T follicular helper cell (primary cell): ENCODE data around the gene MYO1D.
"Not testable (repeated sequence)": the region's sequence is repeated elsewhere in the genome, so short reads cannot be mapped to it uniquely, and the experiment has no call there.

Experiments
- DNase-seq: peaks from one replicate; pipeline ENCODE4 v3.0.0-alpha.2; 2020; ENCODE audit warnings: low read depth

Gene MYO1D

DNA sequence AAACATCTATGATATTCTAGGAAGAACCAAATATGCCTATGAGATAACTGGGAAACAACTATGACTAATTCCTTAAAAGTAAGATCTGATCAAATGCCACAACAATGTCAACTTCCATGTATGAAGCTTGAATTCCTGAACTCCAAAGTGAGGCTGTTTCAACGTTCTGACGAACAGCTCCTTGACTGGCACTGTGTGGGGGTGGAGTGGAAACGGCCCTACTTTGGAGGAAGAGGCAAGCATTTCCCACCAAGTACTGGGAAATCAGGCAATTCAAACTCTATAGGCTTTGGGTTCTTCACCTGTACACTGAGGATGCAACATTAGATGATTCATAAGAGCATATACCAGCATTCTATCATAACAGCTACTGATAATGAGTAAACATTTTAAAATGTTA is 203.0 kb downstream of the MYO1D start:
- DNase-seq = no peak

DNA sequence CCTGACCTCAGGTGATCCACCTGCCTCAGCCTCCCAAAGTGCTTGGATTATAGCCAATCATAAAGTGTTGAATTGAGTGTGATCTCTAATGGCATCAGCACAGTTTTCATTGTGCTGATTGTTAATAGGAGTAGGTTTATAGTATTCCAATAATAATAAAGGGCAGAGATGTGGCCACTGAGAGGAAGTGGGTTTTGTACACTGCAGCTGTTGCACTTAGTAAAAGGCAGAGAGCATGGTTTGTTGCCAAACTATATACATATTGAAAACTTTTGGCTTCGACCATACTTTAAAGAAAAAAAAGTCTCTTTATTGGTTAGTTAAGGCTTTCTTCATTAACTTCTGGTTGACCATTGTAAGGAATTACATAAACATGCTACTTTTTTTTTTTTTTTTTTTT is 204.2 kb downstream of the MYO1D start:
- DNase-seq = no peak

DNA sequence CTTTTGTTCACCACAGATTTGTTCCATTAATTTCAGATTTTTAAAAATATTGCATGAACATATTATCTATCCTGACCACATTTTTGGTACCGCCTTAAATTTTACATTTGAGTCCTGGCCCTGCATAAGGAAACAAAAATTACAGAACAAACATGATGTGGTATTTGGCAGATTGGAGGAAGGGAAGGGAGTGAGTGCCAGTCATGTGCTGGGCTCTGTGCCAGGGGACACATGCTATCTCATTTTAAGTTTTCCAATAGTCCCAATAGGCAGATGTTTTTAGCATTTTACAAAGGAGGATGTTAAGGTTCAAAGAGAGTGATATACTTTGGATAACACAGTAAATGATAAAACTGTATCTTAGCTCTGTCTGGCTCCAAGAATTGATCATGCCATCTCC is 205.0 kb downstream of the MYO1D start:
- no peak for DNase-seq

DNA sequence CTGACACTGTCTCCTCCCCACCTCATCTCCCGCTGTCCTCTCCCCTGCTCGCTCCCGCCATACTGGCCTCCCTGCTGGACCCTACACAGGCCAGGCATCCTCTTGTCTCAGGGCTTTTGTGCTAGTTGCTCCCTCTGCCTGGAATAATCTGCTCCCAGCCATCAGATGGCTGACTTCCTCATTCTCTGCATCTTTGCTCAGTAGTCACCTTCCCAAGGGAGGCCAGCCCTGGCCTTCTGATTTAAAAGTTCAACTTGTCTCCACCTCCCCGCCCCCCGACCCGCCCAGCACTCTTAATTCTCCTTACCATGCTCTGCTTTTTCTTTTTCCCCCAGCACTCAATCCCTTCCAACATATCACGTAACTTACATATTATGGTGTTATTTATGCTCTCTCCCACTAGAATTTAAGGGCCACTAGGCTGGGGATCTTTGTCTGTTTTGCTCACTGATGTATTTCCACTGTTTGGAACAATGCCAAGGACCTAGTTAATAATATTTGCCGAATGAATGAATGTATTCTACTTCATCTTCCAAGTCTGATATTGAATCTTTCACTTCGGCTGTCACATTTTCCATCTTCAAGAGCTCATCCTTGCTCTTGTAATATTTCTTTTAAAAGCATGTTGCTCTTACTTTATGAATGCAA is 211.9 kb downstream of the MYO1D start:
- DNase-seq = no peak

DNA sequence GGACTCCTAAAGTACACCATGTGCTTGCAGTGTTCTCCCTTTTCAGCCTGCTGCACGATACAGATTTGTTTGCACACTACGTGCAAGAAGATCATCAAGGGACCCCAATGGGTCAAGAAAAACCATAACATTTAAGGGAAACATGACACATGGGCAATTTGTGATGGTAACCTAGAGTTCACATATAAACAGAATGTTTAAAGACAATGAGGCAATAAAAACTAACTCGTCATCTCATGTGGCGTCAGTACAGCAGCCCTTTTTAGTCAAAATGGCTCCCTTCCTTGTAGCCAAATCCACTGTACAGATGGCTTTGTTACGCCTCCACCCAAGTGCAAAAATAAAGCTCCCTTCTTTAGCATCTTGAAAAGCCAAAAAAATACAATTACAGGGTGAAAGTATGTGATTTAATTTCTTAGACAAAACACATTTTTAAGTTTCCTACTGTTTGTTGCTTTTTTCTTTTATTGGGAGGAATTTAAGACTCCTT is 216.4 kb downstream of the MYO1D start:
- no peak for DNase-seq

DNA sequence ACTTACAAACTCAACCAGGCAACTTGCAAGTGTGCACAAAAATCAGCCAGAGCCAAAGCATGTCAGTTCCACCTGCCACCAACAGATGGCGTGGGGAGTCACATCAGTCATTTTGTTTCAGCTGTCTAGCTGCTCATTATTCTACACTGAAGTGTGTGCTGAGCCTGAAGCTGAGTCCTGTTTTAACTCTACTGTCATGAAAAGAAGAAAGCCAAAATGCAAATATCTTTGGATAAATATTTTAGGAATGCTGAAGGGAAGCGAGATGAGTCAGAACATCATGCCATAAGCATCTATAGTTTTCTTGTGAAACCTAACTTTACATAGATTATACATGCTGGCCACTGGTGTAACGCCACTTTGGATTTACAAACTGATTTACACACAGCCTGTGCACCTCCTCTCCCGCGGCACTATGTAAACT is 217.5 kb downstream of the MYO1D start:
- DNase-seq = peak; percentile 26

DNA sequence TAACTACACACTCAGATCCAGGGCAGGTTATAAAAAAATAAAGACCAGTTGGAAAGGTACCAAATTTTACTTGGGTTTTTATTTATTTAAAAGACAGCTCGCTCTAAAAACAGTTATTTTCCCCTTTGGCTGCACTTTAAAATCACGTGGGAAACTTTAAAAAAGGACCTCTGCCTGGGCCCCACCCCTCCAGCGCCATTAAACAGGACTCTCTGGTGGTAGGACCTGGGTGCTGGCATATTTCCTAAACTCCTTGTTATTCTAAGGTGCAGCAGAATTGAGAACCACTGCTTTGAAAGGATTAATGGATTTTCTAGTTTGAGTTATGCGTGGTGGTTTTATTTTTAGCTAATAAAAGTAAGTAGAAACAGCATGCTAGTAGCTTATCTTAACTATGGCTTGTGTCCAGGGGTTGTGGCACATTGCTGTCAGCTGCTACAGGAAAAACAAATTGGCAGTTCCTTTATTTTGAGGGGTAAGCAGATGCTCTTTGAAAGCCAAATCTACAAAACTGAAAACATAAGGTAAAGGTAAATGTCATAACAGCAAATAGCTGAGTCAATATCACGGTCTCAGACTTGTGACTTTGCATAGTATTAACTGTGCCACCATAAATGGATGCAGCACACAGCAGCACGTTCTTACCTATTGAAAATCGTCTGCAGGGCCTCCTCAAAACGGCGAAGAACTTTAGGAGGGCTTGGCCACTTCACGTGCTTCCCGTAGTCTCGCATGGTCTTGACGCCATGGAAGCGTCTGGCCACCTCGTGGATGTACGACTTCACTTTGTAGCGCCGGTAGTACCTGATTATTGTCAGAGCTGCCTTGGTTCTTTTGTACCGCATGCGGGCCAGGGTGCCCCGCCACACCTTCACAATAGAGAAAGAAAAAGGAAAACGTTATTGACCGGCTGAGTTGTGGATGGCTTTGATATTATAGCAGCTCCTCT is 218.2 kb downstream of the MYO1D start:
- no peak for DNase-seq

DNA sequence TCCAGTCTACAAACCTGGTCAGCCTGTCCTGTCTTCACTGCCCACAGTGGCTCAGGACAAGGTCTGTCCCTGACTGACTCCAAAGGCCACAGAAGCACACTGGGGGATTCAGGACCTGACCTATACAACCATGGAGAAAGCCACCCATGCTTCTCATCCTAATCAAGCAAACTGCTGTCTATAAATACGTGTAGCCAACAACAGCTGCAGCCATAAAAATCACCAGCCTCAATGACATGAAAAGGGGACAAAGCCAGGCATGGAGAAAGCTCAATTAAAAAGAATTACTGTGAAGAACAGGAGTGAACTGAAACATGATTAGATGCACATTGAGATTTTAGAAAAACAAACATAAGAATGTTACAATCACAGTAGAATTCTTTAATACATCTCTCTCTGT is 220.0 kb downstream of the MYO1D start:
- DNase-seq = no peak

DNA sequence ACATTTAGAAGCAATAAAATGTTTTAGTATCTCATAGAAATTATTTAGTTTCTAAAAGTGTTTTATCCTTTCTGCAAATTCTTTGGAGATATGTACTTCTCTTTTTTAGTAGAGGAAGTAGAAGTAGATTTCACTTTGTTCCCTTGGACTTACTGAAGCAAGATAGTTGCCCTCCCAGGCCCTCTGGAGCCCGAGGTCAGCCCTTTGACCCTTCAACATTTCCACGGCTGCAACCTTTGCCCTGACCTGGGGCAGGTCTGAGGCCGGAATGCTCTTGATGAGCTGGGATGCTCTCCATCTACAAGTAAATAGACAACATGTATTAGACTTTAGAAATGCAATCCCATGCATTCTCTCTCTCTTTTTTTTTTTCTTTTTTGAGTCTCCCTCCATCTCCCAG is 222.6 kb downstream of the MYO1D start:
- no peak for DNase-seq

DNA sequence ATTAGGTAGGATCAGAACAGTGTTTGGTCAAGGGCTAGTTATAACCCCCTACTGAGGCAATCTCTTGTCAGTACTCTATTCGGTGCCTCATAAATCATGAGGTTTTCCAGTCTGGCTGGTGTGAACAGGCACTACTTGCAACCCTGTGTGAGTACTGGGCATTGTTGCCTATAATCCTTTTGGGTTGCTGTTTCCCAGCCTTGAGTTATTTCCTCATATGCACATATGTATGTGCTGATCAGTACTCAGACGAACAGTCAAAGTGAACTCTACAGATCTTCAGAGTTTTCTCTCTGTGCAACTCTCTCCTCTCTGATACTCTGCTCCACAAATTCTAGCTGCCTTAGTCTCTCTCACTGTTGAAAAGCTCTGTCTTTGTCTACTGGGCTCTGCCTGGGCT is 225.8 kb downstream of the MYO1D start:
- no peak for DNase-seq

DNA sequence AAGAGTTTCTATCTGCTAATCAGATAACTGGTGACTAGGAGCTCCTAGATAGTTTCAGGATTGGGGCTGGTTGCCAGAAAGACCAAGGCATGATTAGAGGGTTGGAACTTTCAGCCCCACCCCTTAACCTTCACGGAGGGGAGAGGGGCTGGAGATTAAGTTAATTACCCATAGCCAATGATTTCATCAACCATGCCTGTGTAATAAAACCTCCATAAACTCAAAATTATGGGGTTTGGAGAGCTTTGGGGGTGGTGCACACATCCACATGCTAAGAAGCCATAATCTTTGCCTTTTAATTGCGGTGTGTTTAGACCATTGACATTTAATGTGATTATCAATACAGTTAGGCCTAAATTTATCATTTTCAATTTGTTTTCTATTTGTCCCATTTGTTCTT is 228.5 kb downstream of the MYO1D start:
- DNase-seq = no peak

DNA sequence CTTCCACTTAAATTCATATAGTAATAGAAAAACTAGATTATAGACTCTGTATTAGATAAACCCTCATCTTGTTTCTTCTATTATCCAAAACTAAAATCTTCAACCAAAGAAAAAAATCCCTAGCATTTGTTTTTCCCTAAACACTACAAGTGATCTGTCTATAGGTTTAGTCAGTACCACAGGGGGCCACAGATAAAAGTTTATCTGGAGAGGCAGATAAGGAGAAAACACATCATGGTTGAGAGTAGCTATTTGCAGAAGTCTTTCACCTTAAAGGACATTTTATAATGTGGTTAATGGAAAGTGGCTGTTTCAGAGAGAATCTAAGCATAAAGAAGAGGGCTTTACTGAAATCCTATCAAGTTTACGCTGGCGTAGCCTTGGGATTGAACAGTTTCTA is 230.0 kb downstream of the MYO1D start:
- no peak for DNase-seq

DNA sequence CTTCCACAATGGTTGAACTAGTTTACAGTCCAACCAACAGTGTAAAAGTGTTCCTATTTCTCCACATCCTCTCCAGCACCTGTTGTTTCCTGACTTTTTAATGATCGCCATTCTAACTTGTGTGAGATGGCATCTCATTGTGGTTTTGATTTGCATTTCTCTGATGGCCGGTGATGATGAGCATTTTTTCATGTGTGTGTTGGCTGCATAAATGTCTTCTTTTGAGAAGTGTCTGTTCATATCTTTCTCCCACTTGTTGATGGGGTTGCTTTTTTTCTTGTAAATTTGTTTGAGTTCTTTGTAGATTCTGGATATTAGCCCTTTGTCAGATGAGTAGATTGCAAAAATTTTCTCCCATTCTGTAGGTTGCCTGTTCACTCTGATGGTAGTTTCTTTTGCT is 235.4 kb downstream of the MYO1D start:
- not testable (repeated sequence) for DNase-seq

DNA sequence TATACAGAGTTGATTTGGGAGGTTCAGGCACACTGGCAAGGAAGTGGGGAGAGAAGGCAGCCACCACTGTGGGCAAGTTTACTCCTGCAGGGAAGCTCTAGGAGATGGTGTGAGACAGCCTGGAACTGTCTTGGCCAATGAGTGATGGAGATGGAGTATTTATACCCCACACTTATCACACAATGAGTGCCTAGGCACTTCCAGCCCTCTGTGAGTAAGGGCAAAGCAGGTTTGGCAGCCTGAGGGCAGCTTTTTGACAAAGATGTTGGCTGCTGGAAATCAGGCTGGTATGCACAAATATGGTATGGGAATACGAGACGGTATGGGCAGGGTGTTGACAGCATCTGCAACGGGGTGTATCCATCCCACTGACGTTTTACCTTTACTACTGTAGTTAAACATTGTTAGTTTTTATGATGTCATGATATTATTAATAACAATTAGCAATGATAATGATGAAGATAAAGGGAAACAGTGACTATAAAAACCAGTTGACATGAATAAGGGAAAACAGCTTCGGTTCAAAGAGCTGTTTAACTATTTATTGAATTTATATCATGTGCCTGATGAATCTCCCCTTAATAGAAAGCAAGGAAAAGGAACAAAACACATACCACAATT is 240.2 kb downstream of the MYO1D start:
- DNase-seq = no peak

DNA sequence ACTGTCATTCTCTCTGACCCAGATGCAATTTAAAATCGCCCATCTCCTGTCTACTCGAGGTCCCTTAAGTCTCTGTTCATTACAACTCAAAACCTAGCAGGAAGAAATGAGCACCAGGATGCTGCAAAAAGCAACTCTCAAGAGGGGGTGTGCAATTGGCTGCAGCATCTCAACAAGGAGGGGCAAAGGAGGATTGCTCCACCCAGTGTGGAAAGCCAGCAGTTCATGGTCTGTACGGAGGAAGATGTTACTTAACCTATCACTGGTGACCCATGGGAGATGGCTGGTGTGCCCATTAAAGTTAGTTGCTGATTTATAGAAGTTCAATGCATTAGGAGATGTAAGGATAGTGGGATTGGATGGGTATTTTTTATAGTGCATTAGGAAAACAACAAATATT is 242.8 kb downstream of the MYO1D start:
- no peak for DNase-seq

DNA sequence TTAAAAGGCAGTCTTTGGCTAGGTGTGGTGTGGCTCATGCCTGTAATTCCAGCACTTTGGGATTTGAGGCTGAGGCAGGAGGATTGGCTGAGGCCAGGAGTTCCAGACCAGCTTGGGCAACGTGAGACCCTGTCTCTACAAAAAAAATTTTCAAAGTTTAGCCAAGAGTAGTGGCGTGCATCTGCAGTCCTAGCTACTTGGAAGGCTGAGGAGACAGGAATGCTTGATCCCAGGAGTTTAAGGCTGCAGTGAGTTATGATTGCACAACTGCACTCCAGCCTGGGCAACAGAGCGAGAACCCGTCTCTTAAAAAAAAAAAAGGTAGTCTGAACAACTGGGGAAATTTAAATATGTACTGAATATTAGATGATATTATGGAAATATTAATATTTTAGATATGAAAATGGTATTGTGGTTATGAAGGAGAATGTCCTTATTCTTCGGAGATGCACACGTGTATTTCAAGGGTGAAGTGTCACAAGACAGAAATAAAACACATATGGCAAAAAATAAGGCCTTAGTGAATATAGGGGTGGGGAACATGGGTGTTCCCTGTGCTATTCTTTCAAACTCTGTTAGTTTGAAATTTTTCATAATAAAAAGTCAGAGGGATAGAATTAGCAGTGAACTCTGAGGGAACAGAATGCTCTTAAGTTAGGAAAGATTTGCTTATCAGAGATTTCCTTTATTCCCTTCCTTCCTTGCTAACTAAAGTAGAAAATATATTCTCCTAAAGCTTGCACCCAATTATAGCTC is 245.4 kb downstream of the MYO1D start:
- DNase-seq = no peak

DNA sequence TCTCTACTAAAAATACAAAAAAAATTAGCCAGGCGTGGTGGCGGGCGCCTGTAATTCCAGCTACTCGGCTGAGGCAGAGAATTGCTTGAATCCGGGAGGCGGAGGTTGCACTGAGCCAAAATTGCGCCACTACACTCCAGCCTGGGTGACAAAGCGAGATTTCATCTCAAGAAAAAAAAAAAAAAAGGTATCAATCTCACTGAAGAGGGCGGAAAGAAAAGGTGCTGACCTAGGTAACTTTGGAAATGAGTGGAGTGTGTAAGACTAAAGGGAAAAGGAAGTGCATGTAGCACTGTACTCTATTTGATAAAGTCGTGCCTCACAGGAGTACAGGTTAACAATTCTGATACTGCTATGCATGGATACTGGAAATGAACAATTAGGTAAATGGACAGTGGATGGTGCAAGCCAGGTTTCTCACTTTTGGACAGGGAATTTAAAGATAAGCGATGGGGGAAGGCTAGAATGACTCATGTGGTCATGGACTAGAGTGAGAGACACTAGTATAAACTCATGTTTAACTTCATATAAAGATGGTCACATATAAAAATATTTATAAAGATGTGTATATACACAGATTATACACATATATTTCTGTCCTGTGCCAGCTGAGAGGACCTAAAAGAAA is 247.2 kb downstream of the MYO1D start:
- DNase-seq = no peak

DNA sequence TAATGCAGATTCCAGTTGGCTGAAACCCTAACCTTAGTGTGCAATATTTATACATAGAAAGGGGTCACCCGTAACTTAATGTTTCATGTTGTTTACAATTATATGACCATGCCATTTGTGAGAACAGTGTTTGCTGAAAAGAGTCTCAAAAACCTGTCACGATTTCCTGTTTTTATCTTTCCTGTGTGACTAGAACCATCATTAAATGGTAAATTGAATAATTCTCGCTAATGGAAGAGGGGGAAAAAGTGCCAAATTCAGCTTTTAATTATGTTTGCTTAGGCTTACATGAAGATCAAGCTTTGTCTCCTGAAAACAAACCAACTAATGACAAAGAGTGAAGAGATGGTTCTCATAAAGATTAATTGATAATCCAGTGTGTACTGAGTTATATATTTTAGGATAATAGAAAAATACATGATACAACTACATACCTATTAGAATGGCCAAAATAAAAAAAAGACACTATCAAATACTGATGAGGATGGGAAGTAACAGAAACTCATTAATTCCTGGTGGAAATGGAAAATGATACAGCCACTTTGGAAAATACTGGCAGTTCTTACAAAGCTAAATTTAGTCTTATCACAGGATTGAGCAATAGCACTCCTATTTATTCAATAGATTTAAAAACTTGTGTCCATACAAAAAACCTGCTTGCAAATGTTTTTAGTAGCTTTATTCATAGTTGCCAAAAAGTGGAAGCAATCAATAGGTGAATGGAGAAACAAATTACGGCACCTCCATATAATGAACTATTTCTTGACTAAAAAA is 248.5 kb downstream of the MYO1D start:
- DNase-seq = no peak

DNA sequence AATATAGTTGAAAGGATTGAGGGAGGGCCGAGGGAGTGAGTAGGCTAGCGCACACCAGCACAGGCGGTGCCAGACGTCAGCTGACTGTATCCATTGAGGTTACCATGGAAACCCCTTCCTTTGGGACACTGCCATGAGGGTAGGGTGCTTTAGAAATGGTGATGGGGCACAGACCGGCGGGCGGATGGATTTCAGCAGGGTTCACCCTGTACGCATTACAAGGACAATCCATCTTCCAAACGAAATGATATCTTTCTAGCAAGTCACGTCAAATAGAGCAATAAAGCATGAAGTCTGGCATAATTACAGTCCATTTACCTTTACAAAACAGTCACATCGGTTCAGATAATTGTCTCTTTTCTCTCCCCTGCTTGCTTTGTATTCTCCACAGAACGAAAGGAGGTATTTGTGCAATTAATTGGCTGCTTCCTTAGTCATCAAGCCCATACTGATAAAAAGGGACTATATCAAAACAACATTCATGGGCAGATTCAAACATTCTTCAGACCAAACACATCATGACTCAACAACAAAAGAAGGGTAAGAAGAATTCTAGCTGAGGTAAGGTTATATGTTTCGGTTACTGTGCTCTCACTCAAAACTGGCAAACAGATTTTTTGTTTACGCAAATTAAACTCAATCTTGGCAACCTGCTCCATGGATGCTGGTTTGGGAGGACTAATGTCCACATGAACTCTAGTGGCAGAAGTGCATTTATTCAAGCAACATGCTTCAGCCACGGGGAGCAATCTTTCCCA is 249.5 kb downstream of the MYO1D start:
- DNase-seq = no peak

DNA sequence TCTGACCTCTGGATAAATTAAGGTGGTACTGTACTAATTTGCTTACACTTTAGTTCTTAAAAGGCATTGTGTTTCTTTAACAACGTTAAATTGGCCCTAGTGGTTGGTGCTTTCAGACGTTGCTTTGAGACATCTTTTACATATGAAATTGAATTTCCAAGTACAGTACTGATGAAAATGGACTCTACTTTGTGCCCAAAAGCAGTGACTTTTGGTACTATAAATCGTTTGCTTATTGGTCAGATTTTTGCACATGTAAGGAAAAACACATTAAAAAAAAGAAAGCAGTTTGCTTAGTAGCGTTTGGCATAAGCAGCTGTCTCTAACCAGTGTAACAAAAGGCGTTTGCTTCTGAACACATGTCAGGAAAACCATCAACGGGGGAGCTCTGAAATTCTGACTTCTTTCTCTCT is 250.5 kb downstream of the MYO1D start:
- no peak for DNase-seq
